Neural progenitor cell (in vitro differentiated cells): ENCODE data around the gene STARD8. TPM values are rescaled to one million over a fixed set of nuclear protein-coding genes. Genes with fewer than 3 reads are reported as not detected.

Experiments used
- DNase-seq: peaks from one replicate; pipeline ENCODE4 v3.0.0-alpha.2; 2016; ENCODE audit warnings: low spot score
- H2AFZ ChIP-seq: fragments of 200-600 bp; sonication (generic); replicated peaks from 2 replicates; pipeline ENCODE4 v1.6.1; 2016; ENCODE audit warnings: antibody characterized with exemption
- H3F3A ChIP-seq: fragments of 200-600 bp; sonication (generic); 2 replicates; pipeline ENCODE4 v1.6.1; 2016; ENCODE audit warnings: antibody characterized with exemption, low read depth
- H3K27ac ChIP-seq: fragments of 200-600 bp; sonication (generic); 2 replicates; pipeline ENCODE4 v1.5.1; 2016; ENCODE audit warnings: mild to moderate bottlenecking
- H3K27me3 ChIP-seq: fragments of 200-600 bp; sonication (generic); 2 replicates; pipeline ENCODE4 v1.6.1; 2016; ENCODE audit warnings: mild to moderate bottlenecking, moderate library complexity
- H3K36me3 ChIP-seq: fragments of 200-600 bp; sonication (generic); 2 replicates; pipeline ENCODE4 v1.5.1; 2016
- H3K4me1 ChIP-seq: fragments of 200-600 bp; sonication (generic); 2 replicates; pipeline ENCODE4 v1.6.1; 2016; ENCODE audit warnings: mixed run types
- H3K4me2 ChIP-seq: fragments of 200-600 bp; sonication (generic); 2 replicates; pipeline ENCODE4 v1.6.1; 2016
- H3K4me3 ChIP-seq: fragments of 200-600 bp; sonication (generic); 2 replicates; pipeline ENCODE4 v1.5.1; 2016
- H3K79me2 ChIP-seq: fragments of 200-600 bp; sonication (generic); 2 replicates; pipeline ENCODE4 v1.6.1; 2016; ENCODE audit warnings: low read depth
- H3K9ac ChIP-seq: fragments of 200-600 bp; sonication (generic); 2 replicates; pipeline ENCODE4 v1.6.1; 2016
- H3K9me3 ChIP-seq: fragments of 200-600 bp; sonication (generic); 2 replicates; pipeline ENCODE4 v1.5.1; 2016; ENCODE audit warnings: low read depth
- H4K20me1 ChIP-seq: fragments of 200-600 bp; sonication (generic); 2 replicates; pipeline ENCODE4 v1.6.1; 2016; ENCODE audit warnings: low read depth
- H3K27ac Mint-ChIP-seq: 3 replicates; pipeline ENCODE4 v1.8.0; 2021; ENCODE audit warnings: mixed read lengths
- H3K27me3 Mint-ChIP-seq: 2 replicates; pipeline ENCODE4 v1.8.0; 2022; ENCODE audit warnings: low read depth, mild to moderate bottlenecking, inconsistent platforms, moderate library complexity, mixed read lengths; ENCODE audit not compliant: insufficient read depth
- H3K36me3 Mint-ChIP-seq: 3 replicates; pipeline ENCODE4 v1.8.0; 2021; ENCODE audit warnings: mixed read lengths
- H3K4me1 Mint-ChIP-seq: 3 replicates; pipeline ENCODE4 v1.8.0; 2021; ENCODE audit warnings: mixed read lengths
- H3K4me3 Mint-ChIP-seq: 3 replicates; pipeline ENCODE4 v1.8.0; 2021; ENCODE audit warnings: mild to moderate bottlenecking, moderate library complexity, mixed read lengths
- H3K9me3 Mint-ChIP-seq: 3 replicates; pipeline ENCODE4 v1.8.0; 2020; ENCODE audit warnings: mixed read lengths
- CTCF ChIP-seq: fragments of 200-600 bp; sonication (generic); IDR thresholded peaks from 2 replicates; pipeline ENCODE4 v1.5.1; 2017; ENCODE audit warnings: antibody characterized with exemption, mild to moderate bottlenecking
- EZH2 ChIP-seq: fragments of 200-600 bp; sonication (generic); IDR thresholded peaks from 2 replicates; pipeline ENCODE4 v1.6.1; 2017; ENCODE audit warnings: antibody characterized with exemption, mild to moderate bottlenecking, moderate library complexity
- EZH2phosphoT487 ChIP-seq: fragments of 200-600 bp; sonication (generic); IDR thresholded peaks from 2 replicates; pipeline ENCODE4 v1.6.1; 2017; ENCODE audit warnings: antibody characterized with exemption
- total RNA-seq: library from RNA; depleted of rRNA; stranded (reverse); fragments of >200 nt; gene quantifications from 2 replicates; pipeline ENCODE4 v1.2.3, GENCODE V29; 2015; ENCODE audit warnings: low replicate concordance

Gene STARD8
- total RNA-seq, 1 donor from 2014 or later, result 0.82 TPM

GRCh38 chrX:68748030-68748429, 100.6 kb downstream of the STARD8 start:
- TF ChIP-seq EZH2, result no peak
- no peak for TF ChIP-seq CTCF
- no peak for TF ChIP-seq EZH2phosphoT487
- Mint-ChIP-seq H3K4me1 (no peaks in the 10 kb centered on the region), H3K9me3 (peaks cover 3% of the 10 kb centered on the region), H3K4me3 (no peak overlapping the region), H3K27me3 (peaks cover 9% of the 10 kb centered on the region), H3K36me3 (no peaks in the 10 kb centered on the region), H3K27ac (no peak overlapping the region)
- H3K4me3 ChIP-seq, result no peak overlapping the region
- no peaks in the 10 kb centered on the region for H3K27me3 ChIP-seq
- no peaks in the 10 kb centered on the region for H3K79me2 ChIP-seq
- H3K27ac ChIP-seq, result no peak overlapping the region
- H2AFZ ChIP-seq, result no peak overlapping the region
- H3K9ac ChIP-seq, result no peak overlapping the region
- no peaks in the 10 kb centered on the region for H3F3A ChIP-seq
- DNase-seq, result no peak
- no peaks in the 10 kb centered on the region for H4K20me1 ChIP-seq
- no peak overlapping the region for H3K4me2 ChIP-seq
- H3K4me1 ChIP-seq, result no peaks in the 10 kb centered on the region
- H3K36me3 ChIP-seq, result no peaks in the 10 kb centered on the region
- H3K9me3 ChIP-seq, result no peaks in the 10 kb centered on the region

- Histone ChIP-seq H3K36me3 (no peaks in the 10 kb centered on the region), H3K79me2 (no peaks in the 10 kb centered on the region), H3K4me1 (no peaks in the 10 kb centered on the region), H3K4me3 (no peak overlapping the region), H2AFZ (no peak overlapping the region), H3F3A (no peaks in the 10 kb centered on the region), H3K27me3 (no peaks in the 10 kb centered on the region), H3K9me3 (no peaks in the 10 kb centered on the region), H3K27ac (no peak overlapping the region), H3K4me2 (no peak overlapping the region), H4K20me1 (no peaks in the 10 kb centered on the region), H3K9ac (no peak overlapping the region)
- no peaks in the 10 kb centered on the region for H3K9me3 Mint-ChIP-seq
- no peaks in the 10 kb centered on the region for H3K4me1 Mint-ChIP-seq
- H3K27ac Mint-ChIP-seq, result no peak overlapping the region
- TF ChIP-seq EZH2phosphoT487 (no peak), EZH2 (no peak)
- H3K36me3 Mint-ChIP-seq, result no peaks in the 10 kb centered on the region
- DNase-seq, result no peak
- H3K4me3 Mint-ChIP-seq, result no peak overlapping the region
- H3K27me3 Mint-ChIP-seq, result peaks cover 7% of the 10 kb centered on the region
These were observed 102.0 kb downstream of the STARD8 start for GRCh38 chrX:68749426-68749825.

- TF ChIP-seq EZH2phosphoT487, result no peak
- TF ChIP-seq CTCF, result no peak
- no peak for TF ChIP-seq EZH2
- Mint-ChIP-seq H3K4me3 (no peak overlapping the region), H3K9me3 (no peaks in the 10 kb centered on the region), H3K36me3 (no peaks in the 10 kb centered on the region), H3K27me3 (peaks cover 7% of the 10 kb centered on the region), H3K27ac (no peak overlapping the region), H3K4me1 (no peaks in the 10 kb centered on the region)
- Histone ChIP-seq H3K9ac (no peak overlapping the region), H3K4me1 (no peaks in the 10 kb centered on the region), H4K20me1 (no peaks in the 10 kb centered on the region), H3K79me2 (no peaks in the 10 kb centered on the region), H3K36me3 (no peaks in the 10 kb centered on the region), H3K4me2 (no peak overlapping the region), H3K9me3 (no peaks in the 10 kb centered on the region), H3K27ac (no peak overlapping the region), H3K4me3 (no peak overlapping the region), H3K27me3 (no peaks in the 10 kb centered on the region), H2AFZ (no peak overlapping the region), H3F3A (no peaks in the 10 kb centered on the region)
- no peak for DNase-seq
These were observed 102.8 kb downstream of the STARD8 start for GRCh38 chrX:68750316-68750715.

- Histone ChIP-seq H3K4me1 (no peaks in the 10 kb centered on the region), H3K4me3 (no peak overlapping the region), H3K9me3 (no peaks in the 10 kb centered on the region), H3K27me3 (no peaks in the 10 kb centered on the region), H3K79me2 (no peaks in the 10 kb centered on the region), H4K20me1 (no peaks in the 10 kb centered on the region), H3K4me2 (no peak overlapping the region), H3K27ac (no peak overlapping the region), H3K9ac (no peak overlapping the region), H3K36me3 (no peaks in the 10 kb centered on the region), H2AFZ (no peak overlapping the region), H3F3A (no peaks in the 10 kb centered on the region)
- DNase-seq, result no peak
- Mint-ChIP-seq H3K27ac (no peak overlapping the region), H3K4me3 (no peak overlapping the region), H3K36me3 (no peaks in the 10 kb centered on the region), H3K9me3 (no peaks in the 10 kb centered on the region), H3K27me3 (peaks cover 3% of the 10 kb centered on the region), H3K4me1 (no peaks in the 10 kb centered on the region)
- no peak for TF ChIP-seq EZH2phosphoT487
- no peak for TF ChIP-seq EZH2
- TF ChIP-seq CTCF, result no peak
These were observed 103.9 kb downstream of the STARD8 start for GRCh38 chrX:68751372-68751771.
